Nucleus accumbens (tissue), 56 donors: ENCODE measurements around the gene BRK1.
"Not testable (repeated sequence)": the region's sequence is repeated elsewhere in the genome, so short reads cannot be mapped to it uniquely, and the experiment has no call there.

Experiments used
- DNase-seq, 56 donors: peaks; one replicate each; lab custom pipeline; 2025; lab: John Stamatoyannopoulos, UW

Gene BRK1

GRCh38 chr3:10115326-10116137 lies at the start of gene BRK1:
TSS of gene BRK1 (plus strand) at chr3:10115675. CDS start at chr3:10115702, 27 bp downstream.
- peak in 55 of 56 donors; percentile 73 to 95 (median 89) for DNase-seq

GRCh38 chr3:10070077-10070476 lies 45.4 kb upstream of the BRK1 start:
- DNase-seq = not testable (repeated sequence)

- DNase-seq = no peak
These were observed 40.8 kb upstream of the BRK1 start for GRCh38 chr3:10074666-10075065.

- no peak for DNase-seq
These were observed 33.6 kb upstream of the BRK1 start for GRCh38 chr3:10081871-10082270.

- no peak for DNase-seq
These were observed 29.7 kb upstream of the BRK1 start for GRCh38 chr3:10085738-10086137.

GRCh38 chr3:10088256-10088655 lies 27.2 kb upstream of the BRK1 start:
- no peak for DNase-seq

GRCh38 chr3:10090179-10090578 lies 25.3 kb upstream of the BRK1 start:
- DNase-seq = no peak

- DNase-seq = not testable (repeated sequence)
These were observed 24.7 kb upstream of the BRK1 start for GRCh38 chr3:10090774-10091173.

GRCh38 chr3:10091387-10091786 lies 24.1 kb upstream of the BRK1 start:
- not testable (repeated sequence) for DNase-seq

GRCh38 chr3:10093678-10094077 lies 21.8 kb upstream of the BRK1 start:
- no peak for DNase-seq

GRCh38 chr3:10099041-10099440 lies 16.4 kb upstream of the BRK1 start:
- DNase-seq = no peak

- DNase-seq = no peak
These were observed 8.6 kb upstream of the BRK1 start for GRCh38 chr3:10106919-10107318.

GRCh38 chr3:10108091-10108490 lies 7.4 kb upstream of the BRK1 start, which contains the start of gene FANCD2OS:
TSS of gene FANCD2OS (minus strand) at chr3:10108255. CDS start at chr3:10104774, 3,481 bp downstream.
- DNase-seq = no peak

- no peak for DNase-seq
These were observed 624 bp downstream of the BRK1 start for GRCh38 chr3:10116138-10116460.

- no peak for DNase-seq
These were observed 1.5 kb downstream of the BRK1 start for GRCh38 chr3:10116928-10117327.

GRCh38 chr3:10119376-10119775 lies 3.9 kb downstream of the BRK1 start:
- no peak for DNase-seq

GRCh38 chr3:10121064-10121463 lies 5.6 kb downstream of the BRK1 start:
- no peak for DNase-seq

GRCh38 chr3:10122724-10123123 lies 7.2 kb downstream of the BRK1 start:
- DNase-seq = no peak

- DNase-seq = not testable (repeated sequence)
These were observed 20.4 kb downstream of the BRK1 start for GRCh38 chr3:10135872-10136271.

- DNase-seq = no peak
These were observed 21.0 kb downstream of the BRK1 start for GRCh38 chr3:10136426-10137005.

GRCh38 chr3:10137178-10137577 lies 21.7 kb downstream of the BRK1 start:
- DNase-seq = no peak

GRCh38 chr3:10140996-10141546 lies 25.6 kb downstream of the BRK1 start:
- DNase-seq = no peak
